Midbrain (tissue), 1 donor: ENCODE results near the gene MPV17L2.
"Not testable (repeated sequence)": the region's sequence is repeated elsewhere in the genome, so short reads cannot be mapped to it uniquely, and the experiment has no call there.

ENCODE experiments used
- DNase-seq: peaks from one replicate; lab custom pipeline; 2025; lab: John Stamatoyannopoulos, UW

MPV17L2 gene

GRCh38 chr19:18193388-18194180, 566 bp downstream of the MPV17L2 start:
- no peak for DNase-seq

GRCh38 chr19:18194181-18194530, 1.1 kb downstream of the MPV17L2 start:
- no peak for DNase-seq

- DNase-seq, result no peak
Observed at GRCh38 chr19:18194554-18195238, 1.7 kb downstream of the MPV17L2 start.

- DNase-seq, result no peak
Observed at GRCh38 chr19:18196511-18196845, 3.5 kb downstream of the MPV17L2 start.

- no peak for DNase-seq
Observed at GRCh38 chr19:18197306-18197705, 4.3 kb downstream of the MPV17L2 start.

GRCh38 chr19:18197941-18198340, 4.9 kb downstream of the MPV17L2 start:
- DNase-seq, result no peak

GRCh38 chr19:18198374-18198773, 5.4 kb downstream of the MPV17L2 start:
- no peak for DNase-seq

GRCh38 chr19:18202397-18202777, 9.4 kb downstream of the MPV17L2 start:
- no peak for DNase-seq

GRCh38 chr19:18202778-18203407, 9.9 kb downstream of the MPV17L2 start:
- DNase-seq, result peak; percentile 45

GRCh38 chr19:18203408-18203862, 10.4 kb downstream of the MPV17L2 start:
- peak; percentile 52 for DNase-seq

- DNase-seq, result peak; percentile 100
Observed at GRCh38 chr19:18203863-18204393, 10.9 kb downstream of the MPV17L2 start, which contains the start of gene RAB3A. Gene RAB3A, minus strand, starts transcription at chr19:18204042. Its CDS starts 1,302 bp downstream, at chr19:18202740.

- peak; percentile 69 for DNase-seq
Observed at GRCh38 chr19:18204394-18205199, 11.6 kb downstream of the MPV17L2 start.

GRCh38 chr19:18205200-18205892, 12.3 kb downstream of the MPV17L2 start:
- peak; percentile 66 for DNase-seq

GRCh38 chr19:18206018-18206417, 13.0 kb downstream of the MPV17L2 start:
- DNase-seq, result no peak

- DNase-seq, result no peak
Observed at GRCh38 chr19:18208098-18208951, 15.3 kb downstream of the MPV17L2 start.

GRCh38 chr19:18209912-18210311, 16.9 kb downstream of the MPV17L2 start:
- not testable (repeated sequence) for DNase-seq

GRCh38 chr19:18211683-18212082, 18.7 kb downstream of the MPV17L2 start:
- DNase-seq, result no peak

- no peak for DNase-seq
Observed at GRCh38 chr19:18214779-18215433, 21.9 kb downstream of the MPV17L2 start.

GRCh38 chr19:18216789-18217188, 23.8 kb downstream of the MPV17L2 start:
- no peak for DNase-seq

- no peak for DNase-seq
Observed at GRCh38 chr19:18218159-18218558, 25.1 kb downstream of the MPV17L2 start.
